ENCODE data around the gene YBX1.

The YBX1 gene

GRCh38 chr1:42735477-42736105, 53.4 kb downstream of the YBX1 start:
- DNase-seq: no peak

- no peak for DNase-seq
Measured at GRCh38 chr1:42736152-42736551, 53.9 kb downstream of the YBX1 start.

GRCh38 chr1:42736571-42737200, 54.5 kb downstream of the YBX1 start:
- no peak for DNase-seq

- DNase-seq: no peak
Measured at GRCh38 chr1:42737257-42737656, 55.0 kb downstream of the YBX1 start.

GRCh38 chr1:42737986-42738677, 55.9 kb downstream of the YBX1 start:
- DNase-seq: no peak

GRCh38 chr1:42738678-42739226, 56.5 kb downstream of the YBX1 start:
- no peak for DNase-seq

- no peak for DNase-seq
Measured at GRCh38 chr1:42739753-42740700, 57.8 kb downstream of the YBX1 start, which contains the start of gene CLDN19. CLDN19 (minus strand) TSS chr1:42740236; CDS start chr1:42740063, 173 bp downstream.

GRCh38 chr1:42740851-42741580, 58.8 kb downstream of the YBX1 start:
- DNase-seq: no peak

GRCh38 chr1:42741706-42742105, 59.5 kb downstream of the YBX1 start:
- no peak for DNase-seq

GRCh38 chr1:42742141-42742540, 59.9 kb downstream of the YBX1 start:
- DNase-seq: no peak

GRCh38 chr1:42742617-42743316, 60.5 kb downstream of the YBX1 start:
- no peak for DNase-seq

- DNase-seq: no peak
Measured at GRCh38 chr1:42743317-42744147, 61.3 kb downstream of the YBX1 start.

GRCh38 chr1:42744148-42744413, 61.9 kb downstream of the YBX1 start:
- DNase-seq: no peak

GRCh38 chr1:42745851-42746250, 63.6 kb downstream of the YBX1 start:
- no peak for DNase-seq

- no peak for DNase-seq
Measured at GRCh38 chr1:42746436-42747105, 64.4 kb downstream of the YBX1 start.

GRCh38 chr1:42747125-42747524, 64.9 kb downstream of the YBX1 start:
- DNase-seq: peak; percentile 79

- no peak for DNase-seq
Measured at GRCh38 chr1:42748021-42748420, 65.8 kb downstream of the YBX1 start.

GRCh38 chr1:42748461-42749410, 66.5 kb downstream of the YBX1 start:
- DNase-seq: no peak

- no peak for DNase-seq
Measured at GRCh38 chr1:42750041-42750440, 67.8 kb downstream of the YBX1 start.
